Hematopoietic multipotent progenitor cell (in vitro differentiated cells): ENCODE results near the gene IKZF2. TPM values are rescaled to one million over a fixed set of nuclear protein-coding genes. Genes with fewer than 3 reads are reported as not detected.

Source experiments
- DNase-seq, 3 donors: peaks; one replicate each; pipeline ENCODE4 v3.0.0-alpha.2; 2011 to 2015; ENCODE audit warnings: low read depth in 2 of 3, low spot score in 2 of 3
- total RNA-seq: library from RNA; depleted of rRNA; stranded (reverse); fragments of >200 nt; gene quantifications from one replicate; pipeline ENCODE4 v1.2.3, GENCODE V29; 2012

The IKZF2 gene
- total RNA-seq, 1 donor, result 43.1 TPM

DNA sequence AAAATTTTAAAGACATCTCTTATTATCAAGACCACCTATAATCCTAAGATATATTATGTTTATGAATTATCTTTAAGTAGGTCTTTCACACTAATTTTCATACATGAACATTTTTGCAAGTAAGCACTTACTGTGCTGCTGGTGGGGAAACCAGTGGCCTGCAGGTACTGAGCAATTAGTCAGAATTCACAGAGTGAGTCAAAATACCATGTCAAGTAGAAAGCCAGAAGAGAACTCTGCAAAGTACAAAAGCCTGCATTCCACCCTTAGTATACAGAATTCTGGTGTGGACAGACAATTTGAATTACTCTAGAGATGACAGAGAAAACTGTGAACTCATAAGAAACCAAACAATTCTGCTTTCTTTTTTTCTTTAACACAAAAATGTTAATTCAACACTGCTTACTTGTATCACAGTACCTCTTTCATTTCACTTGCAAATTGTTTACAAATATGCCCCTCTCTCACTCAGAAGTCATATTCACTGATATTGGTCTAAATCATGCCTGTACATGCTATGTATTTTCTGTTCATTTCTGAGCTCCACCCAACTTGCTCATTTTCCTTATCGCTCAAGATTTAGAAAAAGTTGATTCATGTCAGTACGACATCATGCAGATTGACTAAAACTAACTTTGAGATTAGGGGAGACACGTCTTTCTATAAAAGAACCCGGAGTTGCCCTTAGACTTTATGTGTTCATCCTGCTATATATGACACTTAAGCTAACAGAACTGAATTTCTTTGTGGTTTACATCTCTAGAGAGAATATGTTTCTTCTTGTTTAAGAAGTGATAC, 182.9 kb downstream of the IKZF2 start:
- DNase-seq, result no peak

DNA sequence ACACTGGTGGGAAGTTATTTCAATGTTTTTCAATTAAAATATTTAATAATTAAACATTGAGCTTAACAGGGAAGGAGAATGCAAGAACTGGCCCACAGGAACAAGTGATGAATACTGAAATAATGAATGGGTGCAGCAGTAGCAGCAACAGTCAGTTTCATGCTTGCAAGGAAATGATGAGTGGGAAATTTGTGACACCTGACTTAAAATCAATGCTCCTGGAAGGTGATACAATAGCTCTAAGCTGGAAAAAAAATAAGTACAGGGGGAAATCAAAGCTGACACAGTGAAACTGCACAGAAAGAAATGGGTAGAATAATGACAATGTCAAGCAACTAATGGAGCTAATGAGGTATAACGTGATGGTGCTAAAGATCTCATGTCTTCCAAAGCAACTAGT, 184.5 kb downstream of the IKZF2 start:
- no peak for DNase-seq

- no peak for DNase-seq
These were observed 188.7 kb downstream of the IKZF2 start for GRCh38 chr2:212962691-212963090.

DNA sequence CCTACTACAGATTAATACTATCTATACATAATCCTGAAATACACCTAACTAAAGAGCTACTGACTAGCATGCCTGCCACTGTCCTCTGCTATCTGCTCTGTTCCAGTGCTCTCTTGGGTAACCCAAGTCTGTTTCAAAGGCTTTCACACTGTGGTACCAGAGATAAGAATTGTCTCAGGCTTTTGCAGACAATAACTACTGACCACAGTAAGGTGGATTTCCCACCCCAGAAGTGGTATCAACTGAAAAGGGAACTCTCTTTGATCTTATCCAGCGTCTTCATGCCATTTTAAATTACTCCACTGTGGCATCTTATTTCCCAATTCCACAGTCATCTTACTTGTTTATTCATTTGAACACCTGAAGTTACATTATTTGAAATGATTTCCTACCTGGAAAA, 190.2 kb downstream of the IKZF2 start:
- peak in 1 of 3 donors; percentile 44 for DNase-seq

DNA sequence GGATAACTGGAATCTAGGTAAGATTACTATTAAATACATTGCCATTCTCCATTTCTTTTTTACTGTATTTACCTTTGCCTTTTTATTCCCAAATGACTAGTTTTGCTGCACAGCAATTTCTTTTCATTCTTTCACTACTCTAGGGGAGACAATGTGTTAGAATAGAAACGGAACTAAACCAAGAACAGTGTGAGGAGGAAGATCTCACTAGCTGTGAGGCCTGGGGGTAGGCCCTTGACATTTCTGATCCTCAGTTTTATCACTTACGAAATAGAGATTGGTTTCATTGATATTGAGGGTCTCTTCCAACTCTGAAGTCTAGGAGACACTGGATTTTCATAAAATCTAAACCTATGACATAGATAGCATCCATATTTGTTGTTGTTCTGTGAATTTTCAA, 191.1 kb downstream of the IKZF2 start:
- DNase-seq, result no peak

DNA sequence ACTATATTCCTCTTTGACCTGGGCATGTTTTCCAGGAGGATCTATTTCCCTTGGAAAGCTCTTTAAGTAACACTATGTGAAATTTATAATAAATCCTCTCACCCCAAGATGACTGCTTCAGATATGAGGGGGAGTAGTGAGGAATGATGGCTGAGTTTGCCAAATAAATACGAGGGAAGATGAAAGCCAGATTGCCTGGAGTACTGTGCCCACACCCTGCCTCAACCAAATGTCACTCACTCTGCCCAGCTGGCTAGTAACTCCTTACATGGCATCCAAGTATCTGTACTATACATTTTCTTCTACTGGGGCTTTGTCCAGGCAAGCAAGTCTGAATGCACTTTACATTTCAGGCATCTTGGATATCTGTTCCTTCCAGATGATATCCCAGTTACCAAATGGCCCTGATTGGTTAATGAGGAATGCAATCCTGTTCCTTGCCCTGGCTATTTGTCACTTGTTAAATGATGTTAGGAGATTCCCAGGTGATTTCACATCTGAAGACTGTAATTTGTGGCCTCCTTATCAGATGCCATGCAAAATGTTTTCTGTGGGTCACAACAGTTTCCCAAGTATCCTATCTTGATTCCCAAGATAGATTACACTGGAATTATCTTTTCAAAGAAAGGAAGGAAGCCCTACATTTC, 191.8 kb downstream of the IKZF2 start:
- DNase-seq, result no peak

- DNase-seq, result peak in 1 of 3 donors; percentile 21
These were observed 192.6 kb downstream of the IKZF2 start for GRCh38 chr2:212958757-212959295.

- DNase-seq, result no peak
These were observed 193.3 kb downstream of the IKZF2 start for GRCh38 chr2:212958133-212958532.

DNA sequence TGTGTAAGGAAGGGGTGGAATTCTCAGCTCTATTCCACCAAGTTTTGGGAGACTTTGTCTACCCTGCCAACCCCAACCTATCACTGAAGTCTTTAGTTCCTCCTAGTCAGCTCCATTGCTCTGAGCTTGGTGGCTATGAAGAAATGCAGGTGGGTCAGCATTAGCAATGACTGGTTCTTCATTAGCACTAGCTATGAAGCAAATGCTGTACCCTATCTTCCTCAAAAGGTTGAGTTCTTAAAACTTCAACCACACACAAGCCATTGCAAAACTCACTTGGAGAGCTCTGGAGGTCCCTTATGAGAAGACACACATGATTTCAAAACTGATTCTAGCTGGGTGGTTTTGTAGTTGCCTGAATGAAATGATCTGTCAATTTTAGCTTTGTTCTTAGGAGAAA, 193.8 kb downstream of the IKZF2 start:
- no peak for DNase-seq

GRCh38 chr2:212956665-212957607, 194.5 kb downstream of the IKZF2 start:
- DNase-seq, result no peak

GRCh38 chr2:212953170-212953920, 198.1 kb downstream of the IKZF2 start:
- DNase-seq, result no peak

GRCh38 chr2:212949786-212950185, 201.6 kb downstream of the IKZF2 start:
- no peak for DNase-seq

Other genes with a start within 250 kb of the IKZF2 start
- gene SPAG16, start 132.9 kb upstream of the IKZF2 start, total RNA-seq, result 7.5 TPM